SKM-1 treated with dmso at 0.1 percent for 144 hours (cell line): Measurements from ENCODE around the gene GMPR.
"Not testable (repeated sequence)": the region's sequence is repeated elsewhere in the genome, so short reads cannot be mapped to it uniquely, and the experiment has no call there.

Experiments
- DNase-seq: peaks from one replicate; lab custom pipeline; 2025; ENCODE audit not compliant: unreplicated experiment; lab: John Stamatoyannopoulos, UW

The GMPR gene

DNA sequence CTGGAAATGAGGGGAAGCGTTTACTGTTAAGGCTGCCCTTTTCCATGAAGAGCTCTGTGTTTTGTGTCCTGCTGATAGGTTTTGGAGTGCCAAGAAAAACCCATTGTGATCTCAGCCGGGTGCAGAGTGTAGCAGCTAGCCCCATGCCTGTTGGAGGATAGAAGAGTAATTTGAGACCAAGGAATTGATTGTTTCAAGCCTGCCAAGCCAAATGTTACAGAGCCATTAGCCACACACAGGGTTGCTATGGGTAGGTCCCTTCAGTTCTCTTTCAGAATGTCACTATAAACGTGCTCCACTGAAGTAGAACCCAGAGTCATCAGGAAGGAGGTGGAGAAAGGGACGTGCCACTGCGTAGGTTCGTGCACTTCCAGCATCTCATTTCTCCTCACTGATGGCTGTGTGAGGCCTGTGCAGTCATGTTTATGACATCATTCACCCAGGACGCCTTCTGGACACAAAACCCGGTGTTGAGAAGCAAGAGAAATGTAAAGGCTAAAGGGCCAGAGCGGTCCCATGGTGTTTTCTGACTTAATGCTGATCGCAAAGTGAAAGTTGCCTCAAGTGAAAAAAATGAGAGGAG lies 6.6 kb downstream of the GMPR start:
- no peak for DNase-seq

DNA sequence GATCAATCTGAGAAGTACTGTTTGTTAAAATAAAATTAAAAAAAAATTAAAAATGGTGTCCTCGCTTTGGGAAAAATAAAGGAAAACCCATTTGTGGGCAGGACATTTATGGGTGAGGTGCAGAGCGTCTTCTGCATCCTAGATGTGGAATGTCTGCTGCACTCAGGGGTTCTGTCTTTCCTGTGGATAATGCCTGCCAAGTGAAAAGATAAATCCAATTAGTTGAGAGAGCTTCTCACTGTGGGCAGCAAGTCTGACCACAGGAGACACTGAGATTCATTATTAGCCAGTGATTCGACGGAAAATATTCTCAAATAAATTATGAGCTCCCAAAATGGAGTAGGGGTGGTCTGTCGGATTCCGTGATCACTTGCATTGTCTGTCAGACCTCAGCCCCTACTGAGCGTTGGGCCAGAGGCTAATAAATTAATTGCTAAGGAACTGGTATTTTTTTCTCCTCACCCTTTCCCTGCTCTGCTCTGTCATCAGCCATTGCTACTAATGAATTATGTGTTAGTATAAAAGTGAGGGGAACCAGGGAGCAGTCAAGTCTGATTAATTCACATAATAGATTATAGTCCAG lies 10.0 kb downstream of the GMPR start:
- no peak for DNase-seq

DNA sequence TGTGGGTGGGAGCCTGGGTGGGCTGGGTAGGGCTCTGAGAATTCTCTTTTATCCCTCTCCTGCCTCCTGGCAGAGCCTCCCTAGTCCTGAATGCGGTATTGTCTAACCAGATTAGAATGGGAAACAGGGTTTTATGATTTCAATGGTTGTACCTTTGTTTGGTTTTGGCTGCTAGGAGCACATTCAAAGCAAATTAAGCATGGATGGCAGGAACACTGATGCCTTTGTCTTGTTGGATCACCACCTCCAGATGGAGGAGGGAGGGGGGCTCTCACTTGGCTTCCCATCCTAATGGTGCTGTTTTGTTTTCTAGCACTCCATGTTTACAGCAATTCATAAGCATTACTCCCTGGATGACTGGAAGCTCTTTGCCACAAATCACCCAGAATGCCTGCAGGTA lies 11.6 kb downstream of the GMPR start:
- no peak for DNase-seq

GRCh38 chr6:16251706-16252105 lies 13.3 kb downstream of the GMPR start:
- DNase-seq, result no peak

DNA sequence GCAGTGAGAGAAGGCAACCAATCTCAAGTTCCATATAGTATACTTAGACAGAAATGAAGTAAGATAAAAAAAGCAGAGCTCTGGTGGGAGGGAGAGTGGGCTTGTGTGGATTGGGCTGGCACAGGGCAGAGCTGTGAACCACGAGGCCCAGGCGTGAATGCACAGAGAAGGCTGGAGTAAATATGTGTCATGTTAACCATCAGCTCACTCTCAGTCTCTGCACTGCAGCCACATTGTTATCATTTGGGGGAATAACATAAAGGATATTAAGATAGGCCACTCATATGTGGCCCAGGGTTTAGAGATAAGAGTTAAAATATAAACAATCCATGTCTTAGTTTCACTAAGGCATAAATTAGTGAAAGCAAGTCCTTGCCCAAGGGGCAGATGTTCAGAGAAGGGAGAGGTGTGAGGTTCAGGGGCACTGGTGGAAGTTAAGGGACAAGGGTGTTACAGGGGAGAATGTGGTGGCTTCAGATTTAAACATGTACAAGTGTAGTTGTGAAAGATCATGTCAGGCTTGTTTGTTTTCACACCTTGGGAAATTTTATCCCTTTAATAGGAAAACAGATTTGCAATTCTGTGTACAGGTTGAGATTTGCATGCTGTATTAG lies 14.4 kb downstream of the GMPR start:
- no peak for DNase-seq

DNA sequence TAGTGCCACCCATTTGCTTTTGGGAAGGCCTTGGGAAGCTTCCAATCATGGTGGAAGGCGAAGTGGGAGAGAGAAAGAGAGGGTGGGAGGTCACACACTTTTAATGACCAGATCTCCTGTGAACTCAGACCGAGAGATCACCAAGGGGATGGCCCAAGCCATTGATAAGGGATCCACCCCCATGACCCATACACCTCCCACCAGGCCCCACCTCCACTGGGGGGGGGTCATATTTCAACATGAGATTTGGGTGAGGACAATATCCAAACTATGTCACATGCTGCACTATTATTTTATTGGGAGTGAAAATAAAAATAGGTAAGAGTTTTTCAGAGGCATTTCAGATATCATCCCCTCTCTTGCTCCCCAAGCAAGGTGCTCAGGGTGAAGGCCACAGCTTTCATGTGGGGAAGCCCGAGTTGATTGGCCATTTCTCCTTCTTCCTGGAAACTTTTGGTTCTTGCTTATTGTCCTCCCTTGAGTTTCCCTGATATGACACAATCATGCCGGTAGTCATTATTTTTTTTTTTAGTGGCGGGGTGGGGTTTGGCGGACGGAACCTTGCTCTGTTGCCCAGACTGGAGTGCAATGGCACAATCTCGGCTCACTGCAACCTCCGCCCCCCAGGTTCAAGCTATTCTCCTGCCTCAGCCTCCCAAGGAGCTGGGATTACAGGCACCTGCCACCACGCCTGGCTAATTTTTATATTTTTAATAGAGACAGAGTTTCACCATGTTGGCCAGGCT lies 15.2 kb downstream of the GMPR start:
- DNase-seq, result no peak

GRCh38 chr6:16254535-16254934 lies 16.1 kb downstream of the GMPR start:
- DNase-seq, result no peak

DNA sequence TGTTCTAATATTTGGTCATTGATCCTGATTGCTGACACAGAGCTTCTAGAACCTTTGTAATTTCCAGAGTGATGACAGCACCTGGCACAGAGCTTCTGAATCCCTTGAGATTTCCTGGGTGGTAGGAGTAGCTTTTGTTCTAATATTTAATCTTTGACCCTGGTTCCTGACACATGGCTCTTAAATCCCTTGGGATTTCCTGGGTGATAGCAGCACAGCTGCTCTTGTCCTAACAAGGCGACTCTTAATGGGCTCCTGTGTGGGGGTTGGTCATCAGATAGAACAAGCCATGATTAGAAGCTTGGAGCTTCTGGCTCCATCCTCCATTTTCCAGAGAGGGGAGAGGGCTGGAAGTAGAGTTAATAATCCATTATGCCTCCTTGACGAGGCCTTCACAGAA lies 18.4 kb downstream of the GMPR start:
- DNase-seq, result no peak

- DNase-seq, result no peak
These were observed 19.8 kb downstream of the GMPR start for GRCh38 chr6:16257999-16258708.

GRCh38 chr6:16258709-16259075 lies 20.3 kb downstream of the GMPR start:
- DNase-seq, result no peak

GRCh38 chr6:16259604-16260003 lies 21.2 kb downstream of the GMPR start:
- not testable (repeated sequence) for DNase-seq

GRCh38 chr6:16260602-16261001 lies 22.2 kb downstream of the GMPR start:
- DNase-seq, result not testable (repeated sequence)

GRCh38 chr6:16262773-16263172 lies 24.4 kb downstream of the GMPR start:
- DNase-seq, result not testable (repeated sequence)

GRCh38 chr6:16263464-16264099 lies 25.2 kb downstream of the GMPR start:
- not testable (repeated sequence) for DNase-seq

DNA sequence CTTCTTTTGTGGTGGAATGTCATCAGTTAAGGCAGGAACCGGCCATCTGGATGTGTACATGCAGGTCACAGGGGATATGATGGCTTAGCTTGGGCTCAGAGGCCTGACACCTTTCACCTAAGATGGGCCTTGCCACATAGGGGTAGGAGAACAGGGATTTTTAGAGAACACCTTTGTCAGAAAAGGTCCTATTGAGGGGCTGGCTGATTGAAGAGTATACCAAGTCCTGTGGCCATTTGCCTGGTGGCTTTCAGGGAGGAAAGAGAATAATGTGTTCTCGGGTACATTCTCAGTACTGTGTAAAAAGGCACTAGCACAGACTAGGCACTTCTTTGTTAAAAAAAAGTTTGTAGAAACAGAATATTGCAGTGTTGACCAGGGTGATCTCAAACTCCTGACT lies 26.4 kb downstream of the GMPR start:
- no peak for DNase-seq

- DNase-seq, result no peak
These were observed 27.3 kb downstream of the GMPR start for GRCh38 chr6:16265351-16266341.

DNA sequence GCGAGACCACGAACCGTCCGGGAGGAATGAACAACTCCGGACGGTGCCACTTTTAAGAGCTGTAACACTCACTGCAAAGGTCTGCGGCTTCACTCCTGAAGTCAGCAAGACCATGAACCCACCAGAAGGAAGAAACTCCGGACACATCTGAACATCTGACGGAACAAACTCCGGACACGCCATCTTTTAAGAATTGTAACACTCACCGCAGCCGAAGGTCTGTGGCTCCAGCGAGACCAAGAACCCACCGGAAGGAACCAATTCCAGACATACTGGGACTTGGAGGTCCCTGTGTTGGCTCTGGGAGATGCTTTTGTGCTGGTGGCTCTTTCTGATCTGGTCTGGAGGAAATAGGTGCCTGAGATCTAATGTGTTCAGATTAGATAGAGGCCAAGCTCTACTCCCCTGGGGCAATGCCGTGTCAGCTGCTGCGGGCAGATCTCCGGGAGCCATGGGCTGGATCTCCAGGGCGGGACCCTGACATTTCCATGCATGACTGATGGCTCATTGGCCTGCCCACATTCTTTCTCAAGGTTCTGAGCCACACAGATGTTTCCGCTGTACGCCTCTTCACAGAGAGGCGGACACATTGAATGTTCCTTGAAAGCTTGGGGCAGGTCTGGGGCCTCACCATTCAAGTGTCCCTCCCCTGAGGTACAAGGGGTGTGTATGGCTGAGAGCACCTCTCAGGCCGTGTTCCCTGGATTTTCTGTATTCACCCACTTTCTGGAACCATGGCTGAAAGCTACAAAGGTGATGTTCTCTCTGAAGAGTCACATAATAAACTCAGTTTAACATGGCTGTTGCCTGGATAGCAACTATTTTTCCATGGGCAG lies 29.3 kb downstream of the GMPR start:
- DNase-seq, result no peak

- DNase-seq, result not testable (repeated sequence)
These were observed 31.2 kb downstream of the GMPR start for GRCh38 chr6:16269442-16270070.
